Lung (tissue), 12 donors: Measurements from ENCODE around the gene SV2B. TPM values are rescaled to one million over a fixed set of nuclear protein-coding genes. Genes with fewer than 3 reads are reported as not detected.
A peak's percentile ranks its signal among the peaks of the same experiment; 100 is the strongest.

Experiments used
- ATAC-seq: fragments of 200-7000 bp; cut with Tn5 transposase; one replicate; pipeline ENCODE4 v1.9.1; 2020; ENCODE audit warnings: moderate number of reproducible peaks; ENCODE audit not compliant: insufficient read depth, low FRiP score
- DNase-seq, 3 donors: peaks; one replicate each; pipeline ENCODE4 v3.0.0-alpha.2; 2013 to 2017
- H3K27ac ChIP-seq, 2 donors: one replicate each; pipeline ENCODE4 v1.5.1; 2013; ENCODE audit warnings: mild to moderate bottlenecking in 2 of 2, moderate library complexity in 2 of 2, control low read depth in 1 of 2, inconsistent platforms in 1 of 2, low read depth in 1 of 2, low read length in 1 of 2
- H3K27me3 ChIP-seq, 3 donors: one replicate each; pipeline ENCODE4 v1.5.1; 2013; ENCODE audit warnings: low read length in 2 of 3; ENCODE audit not compliant: control insufficient read depth in 3 of 3, insufficient read depth in 3 of 3
- H3K36me3 ChIP-seq, 4 donors: one replicate each; pipeline ENCODE4 v1.5.1; 2013; ENCODE audit warnings: low read length in 4 of 4, mild to moderate bottlenecking in 1 of 4, moderate library complexity in 1 of 4; ENCODE audit not compliant: control insufficient read depth in 4 of 4, insufficient read depth in 4 of 4
- H3K4me1 ChIP-seq, 5 donors: one replicate each; pipeline ENCODE4 v1.5.1; 2013; ENCODE audit warnings: low read length in 5 of 5, mild to moderate bottlenecking in 2 of 5, moderate library complexity in 1 of 5; ENCODE audit not compliant: control insufficient read depth in 5 of 5, insufficient read depth in 5 of 5
- H3K4me3 ChIP-seq: one replicate; pipeline ENCODE4 v1.5.1; 2013; ENCODE audit warnings: mild to moderate bottlenecking, control low read depth, moderate library complexity
- H3K9ac ChIP-seq, 2 donors: one replicate each; pipeline ENCODE4 v1.5.1; 2013; ENCODE audit warnings: low read length in 2 of 2, control low read depth in 1 of 2; ENCODE audit not compliant: insufficient read depth in 1 of 2
- H3K9me3 ChIP-seq, 4 donors: one replicate each; pipeline ENCODE4 v1.5.1; 2013; ENCODE audit warnings: low read length in 3 of 4, mild to moderate bottlenecking in 1 of 4, moderate library complexity in 1 of 4; ENCODE audit not compliant: control insufficient read depth in 4 of 4, insufficient read depth in 3 of 4
- CTCF ChIP-seq: IDR thresholded peaks from 2 replicates; pipeline ENCODE4 v1.5.1; 2012; ENCODE audit warnings: mild to moderate bottlenecking; ENCODE audit errors: control extremely low read depth, extremely low read depth
- WGBS, 2 donors: extraction: QIAGEN DNeasy Blood & Tissue Kit; methylation state at CpG; one replicate each; pipeline ENCODE4 v1.1.7; 2013; 5-methylcytosine and 5-hydroxymethylcytosine counted together
- polyA plus RNA-seq, 2 donors: library from polyadenylated mRNA; stranded (reverse); fragments of 200-250 nt; gene quantifications; one replicate each; pipeline ENCODE4 v1.2.1, GENCODE V29; 2013
- total RNA-seq, 2 donors: library from RNA; depleted of rRNA in 1 of 2; stranded (reverse); fragments of >200 nt in 1 of 2; gene quantifications; one replicate each; pipeline ENCODE4 v1.2.1, GENCODE V29; 2014 to 2021
- donor health status: control.
- donor health status: control.
- donor health status: Bipolar disorder and iron deficiency.
- donor health status: healthy.
- donor health status: DM: yes; HTN: yes; CAD: no.

The SV2B gene
- total and polyA plus RNA-seq, 4 donors, result 0.12 to 2.8 (median 0.90) TPM

- H3K27me3 ChIP-seq, result no peaks in the 10 kb centered on the region
- H3K9me3 ChIP-seq, result no peaks in the 10 kb centered on the region
- H3K4me1 ChIP-seq, result peaks cover 0 to 11% (median 0%) of the 10 kb centered on the region in 5 donors
- no peak overlapping the region for H3K9ac ChIP-seq
- H3K36me3 ChIP-seq, result no peaks in the 10 kb centered on the region
- 37 to 49% methylated on average over 9 of the region's 9 CpGs for WGBS, 2 donors
- no peak overlapping the region for H3K27ac ChIP-seq
- no peak for TF ChIP-seq CTCF
- DNase-seq, result peak in 2 of 3 donors; percentile 24 to 69
- no peak for ATAC-seq
- H3K4me3 ChIP-seq, result no peak overlapping the region
Measured at GRCh38 chr15:91116113-91117067, 16.3 kb downstream of the SV2B start.

- H3K4me1 ChIP-seq, result peaks cover 0 to 11% (median 0%) of the 10 kb centered on the region in 5 donors
- 99 to 100% methylated on average over 1 of the region's 1 CpG for WGBS, 2 donors
- no peak for TF ChIP-seq CTCF
- no peak overlapping the region for H3K9ac ChIP-seq
- H3K9me3 ChIP-seq, result no peaks in the 10 kb centered on the region
- H3K36me3 ChIP-seq, result no peaks in the 10 kb centered on the region
- ATAC-seq (no peak), DNase-seq (no peak)
- no peak overlapping the region for H3K27ac ChIP-seq
- H3K27me3 ChIP-seq, result no peaks in the 10 kb centered on the region
- no peak overlapping the region for H3K4me3 ChIP-seq
Measured at GRCh38 chr15:91117375-91117774, 17.3 kb downstream of the SV2B start.

GRCh38 chr15:91118817-91119590, 18.9 kb downstream of the SV2B start:
- ATAC-seq (no peak), DNase-seq (peak in 2 of 3 donors; percentile 21 to 33)
- no peak overlapping the region for H3K9ac ChIP-seq
- H3K27me3 ChIP-seq, result no peaks in the 10 kb centered on the region
- peaks cover 0 to 11% (median 0%) of the 10 kb centered on the region in 5 donors for H3K4me1 ChIP-seq
- no peak for TF ChIP-seq CTCF
- no peak overlapping the region for H3K27ac ChIP-seq
- H3K4me3 ChIP-seq, result no peak overlapping the region
- H3K36me3 ChIP-seq, result no peaks in the 10 kb centered on the region
- 64 to 70% methylated on average over 12 of the region's 12 CpGs for WGBS, 2 donors
- no peaks in the 10 kb centered on the region for H3K9me3 ChIP-seq
